D721Med (cell line): Measurements from ENCODE around the gene SEM1.
A peak's percentile ranks its signal among the peaks of the same experiment; 100 is the strongest.
"Not testable (repeated sequence)": the region's sequence is repeated elsewhere in the genome, so short reads cannot be mapped to it uniquely, and the experiment has no call there.

Source experiments
- DNase-seq: peaks from one replicate; pipeline ENCODE4 v3.0.0; 2011; ENCODE audit warnings: low spot score; ENCODE audit not compliant: insufficient read length
- FAIRE-seq: peaks from 2 replicates; lab custom pipeline; 2011; peaks lifted over from hg19 to GRCh38; lab: Jason Lieb, UNC
- TF ChIP-seq, protein P1 (sequence below): IDR thresholded peaks from 2 replicates; pipeline ENCODE4 v1.5.1; 2012; ENCODE audit warnings: mild to moderate bottlenecking, control low read depth; ENCODE audit not compliant: insufficient read depth; ENCODE audit errors: missing control alignments

Gene SEM1

DNA sequence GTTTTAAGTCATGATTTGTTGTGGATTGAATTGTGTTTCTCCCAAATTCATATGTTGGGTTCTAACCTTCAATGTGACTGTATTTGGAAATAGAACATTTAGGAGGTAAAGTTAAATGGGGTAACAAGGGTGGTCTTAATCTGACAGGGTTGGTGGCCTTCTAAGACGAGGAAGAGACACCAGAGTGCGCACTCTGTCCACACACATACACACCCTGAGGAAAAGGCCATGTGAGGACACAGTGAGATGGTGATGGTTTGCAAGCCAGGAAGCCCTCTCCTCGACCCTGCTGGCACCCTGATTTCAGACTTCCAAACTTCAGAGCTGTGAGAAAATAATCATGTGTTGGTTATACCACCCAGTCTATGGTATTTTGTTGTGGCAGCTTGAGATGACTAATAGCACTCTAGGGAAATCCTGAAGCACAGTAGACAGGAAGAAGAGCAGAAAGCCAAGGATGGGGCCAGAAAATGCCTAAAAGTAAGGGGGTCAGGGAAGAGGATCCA is 28.0 kb upstream of the SEM1 start:
- FAIRE-seq (no peak), DNase-seq (no peak)
- TF ChIP-seq, protein P1, sequence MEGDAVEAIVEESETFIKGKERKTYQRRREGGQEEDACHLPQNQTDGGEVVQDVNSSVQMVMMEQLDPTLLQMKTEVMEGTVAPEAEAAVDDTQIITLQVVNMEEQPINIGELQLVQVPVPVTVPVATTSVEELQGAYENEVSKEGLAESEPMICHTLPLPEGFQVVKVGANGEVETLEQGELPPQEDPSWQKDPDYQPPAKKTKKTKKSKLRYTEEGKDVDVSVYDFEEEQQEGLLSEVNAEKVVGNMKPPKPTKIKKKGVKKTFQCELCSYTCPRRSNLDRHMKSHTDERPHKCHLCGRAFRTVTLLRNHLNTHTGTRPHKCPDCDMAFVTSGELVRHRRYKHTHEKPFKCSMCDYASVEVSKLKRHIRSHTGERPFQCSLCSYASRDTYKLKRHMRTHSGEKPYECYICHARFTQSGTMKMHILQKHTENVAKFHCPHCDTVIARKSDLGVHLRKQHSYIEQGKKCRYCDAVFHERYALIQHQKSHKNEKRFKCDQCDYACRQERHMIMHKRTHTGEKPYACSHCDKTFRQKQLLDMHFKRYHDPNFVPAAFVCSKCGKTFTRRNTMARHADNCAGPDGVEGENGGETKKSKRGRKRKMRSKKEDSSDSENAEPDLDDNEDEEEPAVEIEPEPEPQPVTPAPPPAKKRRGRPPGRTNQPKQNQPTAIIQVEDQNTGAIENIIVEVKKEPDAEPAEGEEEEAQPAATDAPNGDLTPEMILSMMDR: no peak

DNA sequence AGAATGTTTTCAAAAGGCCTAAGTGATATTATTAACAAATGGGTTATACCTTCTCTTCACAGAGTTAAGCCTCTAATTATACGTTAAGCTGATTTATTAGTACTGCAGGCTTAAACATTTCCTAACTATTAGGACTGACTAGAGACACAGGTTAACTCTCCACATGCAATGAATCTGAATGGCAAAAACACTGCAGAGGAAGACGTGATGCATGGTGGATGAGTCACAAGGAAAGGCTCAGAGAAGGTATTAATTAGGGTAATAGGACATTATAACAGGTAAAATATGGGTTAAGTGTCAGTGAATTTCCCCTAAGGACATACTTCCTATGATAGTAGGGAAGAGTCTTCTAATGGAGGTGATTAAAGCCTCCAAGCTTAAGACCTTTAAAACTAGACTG is 24.7 kb upstream of the SEM1 start:
- DNase-seq (no peak), FAIRE-seq (peak; percentile 89)
- TF ChIP-seq, protein P1: no peak

DNA sequence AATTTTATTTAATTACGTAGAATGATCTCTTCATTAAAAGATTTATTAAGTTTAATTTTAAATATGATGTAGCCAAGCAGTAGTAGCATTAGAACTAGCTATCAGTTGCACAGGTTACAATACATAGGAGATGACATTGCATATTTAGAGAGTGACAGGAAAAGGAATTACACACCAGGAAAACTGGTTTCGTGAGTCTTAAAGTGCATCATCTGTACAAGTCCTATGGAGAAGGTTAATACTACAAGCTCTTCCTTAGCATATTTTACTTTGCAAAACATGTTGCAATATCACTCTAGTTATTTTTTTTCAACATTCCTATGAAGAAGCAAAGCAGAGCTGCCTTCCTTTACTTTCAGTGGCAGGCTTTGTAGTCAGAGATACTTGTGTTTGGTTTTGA is 20.2 kb upstream of the SEM1 start:
- FAIRE-seq (no peak), DNase-seq (no peak)
- TF ChIP-seq, protein P1: no peak

DNA sequence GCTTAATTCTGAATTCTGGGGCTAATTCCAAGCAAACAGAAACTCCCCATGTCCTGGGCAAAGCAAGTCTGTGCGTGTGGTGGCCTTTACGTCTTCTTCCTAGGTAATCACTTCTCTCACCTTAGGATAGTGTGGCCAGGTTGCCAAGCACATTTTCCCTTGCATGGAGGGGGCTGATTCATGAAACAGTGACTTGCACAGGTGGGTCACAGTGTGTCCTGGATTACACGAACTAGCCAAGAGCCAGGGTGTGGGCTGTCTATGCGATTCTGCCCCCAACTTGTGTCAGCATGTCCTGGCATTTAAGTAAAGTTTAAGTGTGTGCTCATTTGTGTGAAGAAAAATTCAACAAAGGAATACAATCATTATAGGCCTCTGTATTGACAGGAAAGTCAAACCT is 18.5 kb upstream of the SEM1 start:
- TF ChIP-seq, protein P1: no peak
- FAIRE-seq (no peak), DNase-seq (no peak)

DNA sequence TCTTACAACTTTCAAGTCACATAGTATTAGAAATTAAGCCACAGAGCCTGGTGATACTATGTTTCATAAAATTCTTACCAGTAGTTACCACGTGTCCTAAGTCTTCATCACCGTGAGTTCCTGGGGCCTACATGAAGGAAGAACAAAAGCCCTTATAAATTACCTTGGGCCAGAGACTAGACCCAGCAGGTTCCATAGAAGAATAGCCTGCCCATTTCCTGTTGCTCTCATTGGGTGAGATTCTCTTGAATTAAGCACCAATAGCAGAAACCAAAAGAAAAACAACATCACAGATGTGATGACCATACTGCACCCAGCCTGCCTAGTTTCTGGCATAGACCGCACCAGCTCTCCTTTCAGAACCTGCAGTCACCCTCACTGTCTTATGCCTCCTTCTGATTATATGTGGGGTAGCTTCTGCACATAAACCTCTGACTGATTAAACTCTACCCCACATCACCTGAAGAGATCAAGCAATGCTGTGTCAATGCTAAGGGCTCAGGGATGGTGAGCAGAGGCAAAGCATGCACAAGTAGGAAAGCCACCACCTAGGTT is 18.0 kb upstream of the SEM1 start:
- DNase-seq (no peak), FAIRE-seq (no peak)
- TF ChIP-seq, protein P1: no peak

DNA sequence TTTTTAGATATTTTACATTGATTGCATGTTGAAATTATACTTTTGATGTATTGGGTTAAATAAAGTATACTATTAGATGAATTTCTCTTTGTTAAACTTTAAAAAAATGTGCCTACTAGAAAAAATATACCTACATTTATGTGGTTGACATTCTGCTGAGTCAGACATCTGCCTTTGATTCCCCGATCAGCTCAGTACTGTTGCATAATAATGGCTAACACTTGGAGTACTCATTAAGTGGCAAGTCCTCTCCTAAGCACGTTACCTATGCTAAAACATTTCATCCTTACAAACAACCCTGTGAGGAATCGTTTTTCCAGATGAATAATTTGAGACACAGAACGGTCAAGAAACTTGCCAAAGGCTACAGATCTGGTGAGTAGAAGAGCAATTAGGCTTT is 14.0 kb upstream of the SEM1 start:
- DNase-seq (no peak), FAIRE-seq (no peak)

DNA sequence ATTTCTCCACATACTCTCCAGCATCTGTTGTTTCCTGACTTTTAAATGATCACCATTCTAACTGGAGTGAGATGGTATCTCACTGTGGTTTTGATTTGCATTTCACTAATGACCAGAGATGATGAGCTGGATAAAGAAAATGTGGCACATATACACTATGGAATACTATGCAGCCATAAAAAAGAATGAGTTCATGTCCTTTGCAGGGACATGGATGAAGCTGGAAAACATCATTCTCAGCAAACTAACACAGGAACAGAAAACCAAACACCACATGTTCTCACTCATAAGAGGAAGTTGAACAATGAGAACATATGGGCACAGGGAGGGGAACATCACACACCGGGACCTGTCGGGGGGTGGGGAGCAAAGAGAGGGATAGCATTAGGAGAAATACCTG is 13.3 kb upstream of the SEM1 start:
- not testable (repeated sequence) for DNase-seq, FAIRE-seq

More for the DNA sequence above, 14.0 kb upstream of the SEM1 start:
- TF ChIP-seq, protein P1: no peak

DNA sequence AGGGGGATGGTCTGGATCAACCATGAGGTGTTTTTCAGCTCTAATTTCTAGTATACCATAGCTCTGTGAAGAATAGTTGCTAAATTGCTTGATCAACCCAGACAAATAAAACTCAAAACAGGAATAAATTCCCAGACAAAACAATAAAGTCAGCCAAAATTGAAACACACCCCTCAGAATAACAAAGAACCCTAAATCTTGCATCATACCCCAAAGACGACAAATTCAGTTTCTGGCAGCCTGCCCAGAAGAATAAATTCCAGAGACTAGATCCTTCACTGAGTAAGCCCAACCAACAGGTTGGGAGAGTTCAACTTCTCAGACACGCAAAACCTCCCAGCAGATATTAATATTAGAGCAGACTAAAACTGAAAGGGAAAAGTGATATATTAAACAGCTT is 11.2 kb upstream of the SEM1 start:
- no peak for DNase-seq
- FAIRE-seq: no peak
- TF ChIP-seq, protein P1: no peak
